Ascending aorta (tissue), 2 donors: ENCODE results near the gene PRPH. TPM values are rescaled to one million over a fixed set of nuclear protein-coding genes. Genes with fewer than 3 reads are reported as not detected.

ENCODE experiments used
- DNase-seq, 2 donors: peaks; one replicate each; pipeline ENCODE4 v3.0.0-alpha.2; 2019; ENCODE audit warnings: low spot score in 2 of 2
- H3K27ac ChIP-seq, 2 donors: fragments of 200-600 bp; sonication (generic); one replicate each; pipeline ENCODE4 v1.5.1; 2016 to 2017; ENCODE audit warnings: mild to moderate bottlenecking in 1 of 2
- H3K27me3 ChIP-seq: fragments of 200-600 bp; sonication (generic); one replicate; pipeline ENCODE4 v1.5.1; 2017
- H3K36me3 ChIP-seq, 2 donors: fragments of 200-600 bp; sonication (generic); one replicate each; pipeline ENCODE4 v1.5.1; 2016
- H3K4me1 ChIP-seq, 2 donors: fragments of 200-600 bp; sonication (generic); one replicate each; pipeline ENCODE4 v1.5.1; 2016 to 2017; ENCODE audit warnings: mild to moderate bottlenecking in 1 of 2
- H3K4me3 ChIP-seq, 2 donors: fragments of 200-600 bp; sonication (generic); one replicate each; pipeline ENCODE4 v1.5.1; 2016 to 2017; ENCODE audit warnings: mild to moderate bottlenecking in 1 of 2
- H3K9me3 ChIP-seq, 2 donors: fragments of 200-600 bp; sonication (generic); one replicate each; pipeline ENCODE4 v1.5.1; 2016
- CTCF ChIP-seq, 3 experiments: fragments of 200-600 bp in 2 of 3; fragments of 450-650 bp in 1 of 3; sonication (generic) in 2 of 3; IDR thresholded peaks; one replicate each; pipeline ENCODE4 v1.5.1; 2016 to 2019; ENCODE audit warnings: antibody characterized with exemption in 3 of 3, mild to moderate bottlenecking in 1 of 3, moderate library complexity in 1 of 3
- intact Hi-C: fragments of 100-400 bp; cut with DNase I; formaldehyde crosslinking; loops from one replicate; pipeline ENCODE4 v1.15.1; 2023
- total RNA-seq: library from RNA; depleted of rRNA; stranded (reverse); fragments of >200 nt; gene quantifications from one replicate; pipeline ENCODE4 v1.1.0, GENCODE V29; 2016

Gene PRPH
- total RNA-seq, 1 donor from 2014 or later = not detected

GRCh38 chr12:49259452-49259851, 35.5 kb upstream of the PRPH start:
- no peaks in the 10 kb centered on the region for H3K36me3 ChIP-seq
- peak overlapping the region; percentile 70 to 72 for H3K27ac ChIP-seq
- no peaks in the 10 kb centered on the region for H3K9me3 ChIP-seq
- intact Hi-C loops = no loop called here
- no peak for TF ChIP-seq CTCF (IDR thresholded peaks at IDR 0.05)
- H3K4me3 ChIP-seq = no peak overlapping the region
- DNase-seq = no peak
- H3K4me1 ChIP-seq = peaks cover 5 to 11% of the 10 kb centered on the region in 2 donors
- H3K27me3 ChIP-seq = no peaks in the 10 kb centered on the region

GRCh38 chr12:49260166-49260565, 34.8 kb upstream of the PRPH start:
- no peak for TF ChIP-seq CTCF (IDR thresholded peaks at IDR 0.05)
- H3K9me3 ChIP-seq = no peaks in the 10 kb centered on the region
- H3K27ac ChIP-seq = peak overlapping the region; percentile 70 to 72
- no peak overlapping the region for H3K4me3 ChIP-seq
- H3K27me3 ChIP-seq = no peaks in the 10 kb centered on the region
- H3K36me3 ChIP-seq = no peaks in the 10 kb centered on the region
- intact Hi-C loops = loop anchor here (10.0 kb wide), 1 partner anchor 545 kb away; the partner anchor contains the start of gene CCNT1
- no peak for DNase-seq
- H3K4me1 ChIP-seq = peaks cover 5 to 11% of the 10 kb centered on the region in 2 donors

- H3K9me3 ChIP-seq = no peaks in the 10 kb centered on the region
- H3K27ac ChIP-seq = peak overlapping the region; percentile 70 to 72
- intact Hi-C loops = loop anchor here (10.0 kb wide), 1 partner anchor 546 kb away; the partner anchor contains the start of gene CCNT1
- H3K4me3 ChIP-seq = no peak overlapping the region
- H3K4me1 ChIP-seq = peaks cover 5 to 12% of the 10 kb centered on the region in 2 donors
- H3K27me3 ChIP-seq = no peaks in the 10 kb centered on the region
- no peak for DNase-seq
- TF ChIP-seq CTCF (IDR thresholded peaks at IDR 0.05) = no peak
- H3K36me3 ChIP-seq = no peaks in the 10 kb centered on the region
Measured at GRCh38 chr12:49260571-49261363, 34.2 kb upstream of the PRPH start.

- no peak overlapping the region for H3K4me3 ChIP-seq
- no peak overlapping the region for H3K27ac ChIP-seq
- no peaks in the 10 kb centered on the region for H3K9me3 ChIP-seq
- no peak for TF ChIP-seq CTCF (IDR thresholded peaks at IDR 0.05)
- H3K27me3 ChIP-seq = no peaks in the 10 kb centered on the region
- peaks cover 5 to 20% of the 10 kb centered on the region in 2 donors for H3K4me1 ChIP-seq
- intact Hi-C loops = loop anchor here (10.0 kb wide), 1 partner anchor 547 kb away; the partner anchor contains the start of gene CCNT1
- H3K36me3 ChIP-seq = no peaks in the 10 kb centered on the region
- DNase-seq = no peak
Measured at GRCh38 chr12:49261721-49262120, 33.2 kb upstream of the PRPH start.

- no peak for TF ChIP-seq CTCF (IDR thresholded peaks at IDR 0.05)
- peak overlapping the region in 1 of 2 donors; percentile 14 for H3K27ac ChIP-seq
- DNase-seq = no peak
- H3K27me3 ChIP-seq = no peaks in the 10 kb centered on the region
- no peaks in the 10 kb centered on the region for H3K36me3 ChIP-seq
- H3K4me3 ChIP-seq = peak overlapping the region in 1 of 2 donors; percentile 85
- H3K9me3 ChIP-seq = no peaks in the 10 kb centered on the region
- intact Hi-C loops = loop anchor here (10.0 kb wide), 1 partner anchor 549 kb away; the partner anchor contains the start of gene CCNT1
- peaks cover 5 to 35% of the 10 kb centered on the region in 2 donors for H3K4me1 ChIP-seq
Measured at GRCh38 chr12:49263400-49263763, 31.6 kb upstream of the PRPH start.
